GM19452 (cell line): ENCODE results near the gene SEC31B.

Experiments
- ATAC-seq: cut with Tn5 transposase; IDR thresholded peaks from one replicate; pipeline ENCODE4 v1.9.1; 2021; ENCODE audit not compliant: unreplicated experiment

The SEC31B gene, protein sequence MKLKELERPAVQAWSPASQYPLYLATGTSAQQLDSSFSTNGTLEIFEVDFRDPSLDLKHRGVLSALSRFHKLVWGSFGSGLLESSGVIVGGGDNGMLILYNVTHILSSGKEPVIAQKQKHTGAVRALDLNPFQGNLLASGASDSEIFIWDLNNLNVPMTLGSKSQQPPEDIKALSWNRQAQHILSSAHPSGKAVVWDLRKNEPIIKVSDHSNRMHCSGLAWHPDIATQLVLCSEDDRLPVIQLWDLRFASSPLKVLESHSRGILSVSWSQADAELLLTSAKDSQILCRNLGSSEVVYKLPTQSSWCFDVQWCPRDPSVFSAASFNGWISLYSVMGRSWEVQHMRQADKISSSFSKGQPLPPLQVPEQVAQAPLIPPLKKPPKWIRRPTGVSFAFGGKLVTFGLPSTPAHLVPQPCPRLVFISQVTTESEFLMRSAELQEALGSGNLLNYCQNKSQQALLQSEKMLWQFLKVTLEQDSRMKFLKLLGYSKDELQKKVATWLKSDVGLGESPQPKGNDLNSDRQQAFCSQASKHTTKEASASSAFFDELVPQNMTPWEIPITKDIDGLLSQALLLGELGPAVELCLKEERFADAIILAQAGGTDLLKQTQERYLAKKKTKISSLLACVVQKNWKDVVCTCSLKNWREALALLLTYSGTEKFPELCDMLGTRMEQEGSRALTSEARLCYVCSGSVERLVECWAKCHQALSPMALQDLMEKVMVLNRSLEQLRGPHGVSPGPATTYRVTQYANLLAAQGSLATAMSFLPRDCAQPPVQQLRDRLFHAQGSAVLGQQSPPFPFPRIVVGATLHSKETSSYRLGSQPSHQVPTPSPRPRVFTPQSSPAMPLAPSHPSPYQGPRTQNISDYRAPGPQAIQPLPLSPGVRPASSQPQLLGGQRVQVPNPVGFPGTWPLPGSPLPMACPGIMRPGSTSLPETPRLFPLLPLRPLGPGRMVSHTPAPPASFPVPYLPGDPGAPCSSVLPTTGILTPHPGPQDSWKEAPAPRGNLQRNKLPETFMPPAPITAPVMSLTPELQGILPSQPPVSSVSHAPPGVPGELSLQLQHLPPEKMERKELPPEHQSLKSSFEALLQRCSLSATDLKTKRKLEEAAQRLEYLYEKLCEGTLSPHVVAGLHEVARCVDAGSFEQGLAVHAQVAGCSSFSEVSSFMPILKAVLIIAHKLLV

DNA sequence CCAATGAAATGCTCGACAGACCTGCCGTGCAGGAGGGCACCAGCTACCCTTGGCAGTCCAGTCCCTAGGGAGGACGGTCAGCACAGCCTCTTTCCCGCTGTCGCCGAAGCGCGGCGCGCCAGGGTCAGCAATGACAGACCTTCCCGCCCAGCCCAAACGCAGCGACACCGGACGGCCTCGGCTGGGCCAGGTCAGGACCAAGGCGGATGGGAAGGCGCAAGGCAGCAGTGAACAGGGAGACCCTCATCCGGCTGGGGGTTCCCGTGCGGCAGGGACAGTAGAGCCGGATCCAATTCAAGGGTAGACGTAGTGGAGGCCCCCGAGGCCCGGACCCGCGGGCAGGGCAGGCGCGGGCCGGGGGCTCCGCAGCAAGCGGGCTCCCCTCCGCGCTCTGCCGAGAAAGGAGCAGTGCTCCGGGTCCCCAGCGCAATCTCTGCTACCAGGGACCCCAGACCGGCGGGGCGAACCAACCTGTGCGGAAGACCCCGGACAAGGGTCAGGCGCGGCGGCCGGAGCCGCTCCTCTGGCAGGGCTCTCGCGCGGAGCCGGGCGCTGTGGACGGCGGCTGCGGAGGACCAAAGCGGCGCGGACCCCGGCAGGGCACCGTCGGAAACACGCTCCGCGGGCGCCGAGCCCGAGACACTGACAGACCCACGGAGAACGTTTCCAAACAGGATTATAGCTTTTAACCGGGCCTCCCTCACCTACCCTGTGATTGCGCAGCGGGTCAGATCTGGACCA, at the start of gene SEC31B:
TSS of gene SEC31B (minus strand) at position 551 of the 741 bp plus-strand sequence. CDS start 2,909 bp downstream, outside the sequence.
- ATAC-seq, result no peak

DNA sequence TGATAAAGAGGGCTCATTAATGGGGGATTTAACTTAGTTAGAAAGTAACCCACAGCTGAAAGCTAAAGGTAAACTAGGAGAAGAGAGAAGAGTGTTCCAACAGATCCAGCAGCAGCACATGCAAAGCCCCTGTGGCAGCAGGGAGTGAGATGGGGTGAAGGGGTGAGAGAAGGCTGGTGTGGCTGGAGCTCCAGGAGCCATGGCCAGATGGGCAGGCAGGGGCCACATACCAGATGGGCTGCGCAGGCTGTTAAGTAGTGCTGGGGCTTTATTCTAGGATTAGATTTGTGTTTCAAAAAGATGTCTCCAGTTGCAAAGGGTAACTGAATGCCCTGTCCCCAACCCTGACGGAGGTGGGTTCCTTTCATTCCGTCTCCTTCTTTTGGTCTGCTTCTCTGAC, 49.3 kb upstream of the SEC31B start:
- ATAC-seq, result no peak

DNA sequence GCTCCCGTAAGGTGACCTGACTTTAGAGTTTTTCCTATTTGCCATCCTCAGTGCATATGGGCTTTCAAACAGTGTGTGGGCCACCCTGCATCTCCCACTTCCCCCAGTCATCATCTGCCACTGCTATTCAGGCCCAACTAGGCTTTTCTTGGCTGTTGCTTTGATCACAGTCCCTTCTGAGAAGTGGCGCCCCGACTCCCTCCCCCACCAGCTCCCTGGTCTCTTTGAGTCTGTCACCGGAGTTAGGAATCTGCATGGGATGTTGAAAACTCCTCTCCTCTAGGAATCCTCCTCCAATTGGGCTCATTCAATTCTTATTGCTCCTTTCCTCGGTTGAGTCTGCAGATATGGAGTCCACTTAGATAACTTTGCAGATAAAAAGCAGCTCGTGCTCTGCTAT, 48.2 kb upstream of the SEC31B start:
- no peak for ATAC-seq

DNA sequence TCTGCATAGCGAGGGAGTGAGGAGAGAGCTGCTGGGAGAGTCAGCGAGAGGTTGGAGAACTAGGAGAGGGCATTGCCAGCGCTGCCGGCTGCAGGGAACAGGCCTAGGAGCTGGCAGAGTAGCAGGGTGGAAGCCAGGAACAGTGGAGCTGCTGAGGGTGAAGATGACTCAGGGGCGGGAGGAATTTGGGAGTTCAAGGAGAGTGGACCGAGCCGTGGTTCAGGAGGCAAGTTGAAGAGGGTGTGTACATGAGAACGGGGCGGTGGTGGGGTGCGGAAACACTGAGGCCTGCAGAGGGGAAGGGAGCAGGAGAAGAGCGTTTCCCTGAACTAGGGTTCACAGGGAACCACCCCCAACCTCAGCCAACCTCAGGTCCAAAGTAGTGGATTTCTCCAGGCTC, 47.6 kb upstream of the SEC31B start:
- no peak for ATAC-seq

DNA sequence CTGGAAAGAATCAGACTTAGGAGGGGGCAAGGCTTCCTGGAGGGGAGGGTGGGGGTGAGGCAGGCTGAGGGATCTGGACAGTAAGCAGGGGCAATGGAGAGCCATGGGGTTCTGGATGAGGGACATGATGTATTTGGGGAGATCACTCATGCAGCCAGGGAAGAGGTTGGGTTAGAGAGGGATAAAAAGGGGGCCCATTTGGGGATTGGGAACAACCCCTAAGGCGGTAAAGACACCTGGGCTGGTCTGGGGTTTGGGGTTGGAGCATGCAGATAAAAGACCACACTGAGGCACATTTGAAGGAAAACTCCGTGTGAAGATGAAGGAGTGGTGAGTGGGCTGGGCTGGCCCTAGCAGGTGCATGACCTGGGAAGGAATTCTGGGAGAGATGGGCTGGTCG, 46.9 kb upstream of the SEC31B start:
- no peak for ATAC-seq

DNA sequence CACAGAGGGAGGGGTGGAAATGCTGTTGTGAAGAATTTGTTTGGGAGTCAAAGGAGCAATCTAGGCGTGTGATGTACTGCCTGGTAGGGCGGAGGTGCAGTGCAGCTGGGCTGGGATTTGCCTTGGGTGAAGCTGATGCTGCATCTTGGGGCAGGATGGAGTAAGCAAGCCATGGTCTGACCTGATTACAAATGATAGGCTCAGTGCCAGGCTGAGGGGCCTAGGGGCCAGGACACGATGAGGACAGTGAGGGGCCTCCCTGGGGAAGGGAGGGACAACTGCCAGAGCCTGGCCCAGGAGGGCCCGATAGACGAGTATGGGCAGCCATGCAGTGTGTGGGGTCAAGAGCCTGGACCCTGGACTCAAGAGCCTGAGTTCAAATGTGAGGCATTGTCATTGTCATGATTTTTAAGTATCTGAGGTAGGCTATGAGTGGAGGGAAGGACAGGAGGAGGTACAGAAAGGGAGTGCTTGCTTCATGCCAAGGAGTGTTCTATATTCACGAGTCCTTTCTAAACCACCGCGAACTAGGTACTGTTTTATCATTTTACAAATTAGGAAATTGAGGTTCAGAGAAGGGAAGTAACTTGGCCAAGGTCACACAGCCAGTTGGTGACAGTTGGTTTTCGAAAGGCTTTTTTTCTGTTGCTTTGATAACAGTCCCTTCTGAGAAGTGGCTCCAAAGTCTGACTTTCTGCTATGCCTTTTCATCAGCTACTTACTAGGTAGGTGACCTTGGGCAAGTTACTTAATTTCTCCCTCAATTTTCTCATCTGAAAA, 45.7 kb upstream of the SEC31B start:
- no peak for ATAC-seq

DNA sequence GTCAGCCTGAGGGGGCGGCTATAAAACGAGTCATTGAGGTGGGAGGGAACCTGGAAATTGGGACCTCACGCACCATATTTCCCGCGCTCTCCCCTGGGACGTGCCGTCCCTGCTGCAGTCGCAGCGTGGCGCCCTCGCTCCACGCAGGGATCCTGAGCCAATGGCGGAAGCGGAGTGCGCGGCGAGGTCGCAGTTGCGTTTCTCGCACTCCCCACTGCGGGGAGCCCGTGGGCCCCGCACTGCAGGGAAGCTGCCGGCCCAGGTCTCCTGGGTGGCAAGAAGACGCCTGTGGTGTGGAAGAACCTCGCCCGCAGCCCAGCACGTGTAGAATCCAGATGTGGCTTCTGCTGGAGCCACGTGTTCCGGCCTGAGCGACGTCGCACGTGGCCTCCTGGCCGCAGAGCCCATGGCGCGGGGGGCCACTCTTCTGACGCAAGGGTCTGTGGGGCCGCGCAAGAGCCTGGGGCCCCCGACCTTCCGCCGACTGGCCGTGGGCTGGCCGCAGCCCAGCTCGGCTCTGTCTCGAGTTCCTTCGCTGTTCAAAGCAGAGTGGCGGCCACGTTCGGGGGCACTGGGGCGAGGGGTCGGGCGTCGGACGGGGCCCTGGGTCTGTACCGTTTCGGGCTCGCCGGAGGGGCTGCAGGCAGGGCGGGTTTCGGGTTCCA, 42.5 kb upstream of the SEC31B start:
- ATAC-seq, result peak; percentile 80

DNA sequence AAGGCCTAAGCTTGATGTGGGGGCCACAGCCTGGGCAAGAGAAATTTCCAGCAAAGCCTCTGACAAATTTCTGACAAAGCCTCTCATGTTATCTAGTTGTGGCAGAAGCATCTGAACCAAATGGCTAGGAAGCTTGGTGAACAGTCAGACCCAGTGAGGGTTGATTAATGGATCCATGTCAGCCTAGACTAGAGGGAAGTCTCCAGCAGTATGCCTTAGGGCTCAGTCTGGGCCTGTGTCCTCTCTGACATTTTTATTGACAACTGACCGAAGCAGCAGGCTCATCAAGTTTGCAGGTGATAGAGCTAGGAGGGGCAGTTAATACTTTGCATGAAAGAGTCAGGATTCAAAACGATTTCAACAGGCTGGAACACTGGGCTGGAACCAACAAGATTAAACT, 41.3 kb upstream of the SEC31B start:
- no peak for ATAC-seq

DNA sequence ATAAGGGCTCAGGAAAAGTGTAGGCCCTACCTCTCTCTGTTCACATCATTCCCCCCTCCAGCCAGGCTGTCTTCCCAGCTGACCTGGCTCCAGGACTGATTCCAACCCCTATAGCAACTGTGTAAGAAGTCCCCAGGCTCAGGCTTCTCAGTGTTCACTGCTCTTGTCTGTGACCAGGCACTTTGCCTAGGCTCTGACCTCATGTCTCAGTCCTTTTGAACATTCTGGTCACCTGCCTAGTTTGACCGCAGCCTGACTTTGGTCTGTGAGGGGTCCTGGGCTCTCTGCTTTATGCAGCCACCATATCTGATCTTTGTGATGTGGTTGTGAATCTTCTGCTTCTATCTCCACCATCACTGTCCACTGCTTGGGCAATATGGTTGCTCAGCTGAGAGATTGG, 40.6 kb upstream of the SEC31B start:
- ATAC-seq, result no peak

DNA sequence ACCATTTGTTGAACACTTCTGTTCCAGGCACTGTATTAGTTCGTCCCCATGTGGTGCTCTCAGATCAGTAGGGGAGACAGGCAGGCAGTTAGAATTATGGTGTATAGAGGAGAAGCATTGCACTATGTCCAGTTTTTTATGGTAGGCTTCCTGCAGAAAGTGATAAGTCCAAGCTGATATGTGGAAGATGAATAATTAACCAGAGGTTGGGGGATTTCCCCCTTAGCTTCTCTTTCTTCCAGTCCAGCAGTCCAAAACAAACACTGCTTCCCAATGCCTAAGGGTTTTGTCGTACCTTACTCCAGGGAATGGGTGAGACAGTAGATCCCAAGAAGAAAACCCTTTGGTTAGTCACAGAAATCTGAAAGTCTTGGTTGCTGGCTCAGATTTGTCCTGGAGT, 35.2 kb upstream of the SEC31B start:
- no peak for ATAC-seq

DNA sequence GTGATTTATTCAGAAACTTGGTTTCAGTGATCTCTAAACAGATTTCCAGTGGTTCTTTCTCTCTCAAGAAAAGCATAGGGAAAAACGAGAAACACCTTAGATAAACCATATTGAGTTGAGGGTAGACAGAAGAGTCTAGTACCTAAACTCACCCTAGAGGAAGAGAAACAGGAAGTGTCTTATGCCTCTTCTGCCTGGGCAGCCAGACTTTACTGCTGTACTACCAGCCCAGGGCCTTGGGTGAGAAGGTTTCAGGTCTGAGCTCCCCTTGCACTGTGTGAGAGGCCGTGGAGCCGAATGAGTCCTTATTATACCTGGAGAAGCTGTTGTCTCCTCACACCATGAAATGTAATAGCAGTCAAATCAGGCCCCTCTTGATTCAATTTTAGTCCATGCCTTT, 34.3 kb upstream of the SEC31B start:
- no peak for ATAC-seq

DNA sequence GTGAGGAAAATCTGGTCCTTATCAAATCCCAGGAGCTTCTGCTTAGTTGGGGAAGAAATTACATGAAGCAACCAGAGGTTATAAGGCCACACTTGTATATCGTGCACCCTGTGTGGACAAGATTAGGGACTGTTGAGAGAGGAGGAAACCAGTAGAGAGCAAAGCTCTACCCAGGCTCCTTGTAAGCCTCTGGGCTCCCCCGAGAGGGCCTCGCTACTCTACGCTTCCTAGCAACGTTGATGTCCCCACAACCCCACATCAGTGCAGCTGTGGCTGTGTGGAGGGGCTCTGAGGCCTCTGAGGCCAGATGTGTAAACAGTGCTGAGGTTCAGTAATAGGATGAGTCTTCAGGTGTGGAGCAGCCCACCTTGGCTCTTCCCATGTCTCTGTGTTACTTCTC, 32.1 kb upstream of the SEC31B start:
- ATAC-seq, result no peak

DNA sequence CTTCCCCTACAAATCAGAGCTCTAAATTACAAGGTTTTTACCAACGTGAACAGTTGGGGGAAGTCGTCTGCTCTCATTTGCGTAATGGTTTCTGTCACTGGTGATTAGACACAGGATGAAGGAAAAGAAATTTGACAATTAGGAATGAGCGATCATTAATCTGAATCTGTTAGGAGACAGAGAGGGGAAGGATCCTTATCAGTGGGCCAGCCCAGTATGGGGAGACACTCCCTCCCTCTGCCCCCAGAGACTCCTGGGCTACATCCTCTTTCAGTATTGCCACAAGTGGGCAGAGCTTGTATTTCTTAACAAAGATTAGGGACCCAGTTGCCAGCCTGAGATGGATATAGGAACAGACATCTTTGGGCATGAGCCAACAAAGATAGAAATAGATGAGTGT, 31.5 kb upstream of the SEC31B start:
- ATAC-seq, result no peak

DNA sequence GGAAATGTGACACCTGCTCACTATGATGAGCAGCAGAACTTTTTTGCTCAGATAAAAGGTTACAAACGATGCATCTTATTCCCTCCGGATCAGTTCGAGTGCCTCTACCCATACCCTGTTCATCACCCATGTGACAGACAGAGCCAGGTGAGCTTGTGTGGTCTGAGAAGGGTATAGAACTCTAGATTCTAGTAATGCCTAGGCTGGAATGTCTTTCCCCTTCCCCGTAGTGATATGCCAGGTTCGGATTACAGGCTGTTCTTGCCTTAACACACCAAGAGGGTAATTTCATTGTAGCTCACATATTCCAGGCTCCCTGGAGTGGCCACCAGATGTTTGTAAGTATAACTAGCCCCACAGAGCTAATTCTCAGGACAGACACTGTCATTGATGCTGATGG, 25.3 kb upstream of the SEC31B start:
- no peak for ATAC-seq

DNA sequence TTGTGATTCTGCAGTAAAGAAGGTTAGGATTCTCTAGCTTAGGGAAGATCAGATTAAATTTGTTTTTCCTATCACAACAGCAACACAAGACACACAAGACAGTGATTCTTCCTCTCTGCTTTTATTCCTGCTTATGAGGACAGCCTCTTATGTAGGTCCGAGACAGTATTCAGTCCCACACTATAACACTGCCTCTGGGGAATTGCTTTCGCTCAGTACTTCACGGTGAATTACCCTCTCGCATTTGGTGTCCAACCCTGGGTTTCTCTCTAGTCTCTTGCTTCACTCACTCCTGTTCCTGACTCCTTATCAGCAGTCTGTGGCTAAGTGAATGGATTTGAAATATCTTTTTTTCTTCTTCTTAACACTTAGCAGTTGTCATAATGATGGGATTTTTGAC, 17.8 kb upstream of the SEC31B start:
- no peak for ATAC-seq

DNA sequence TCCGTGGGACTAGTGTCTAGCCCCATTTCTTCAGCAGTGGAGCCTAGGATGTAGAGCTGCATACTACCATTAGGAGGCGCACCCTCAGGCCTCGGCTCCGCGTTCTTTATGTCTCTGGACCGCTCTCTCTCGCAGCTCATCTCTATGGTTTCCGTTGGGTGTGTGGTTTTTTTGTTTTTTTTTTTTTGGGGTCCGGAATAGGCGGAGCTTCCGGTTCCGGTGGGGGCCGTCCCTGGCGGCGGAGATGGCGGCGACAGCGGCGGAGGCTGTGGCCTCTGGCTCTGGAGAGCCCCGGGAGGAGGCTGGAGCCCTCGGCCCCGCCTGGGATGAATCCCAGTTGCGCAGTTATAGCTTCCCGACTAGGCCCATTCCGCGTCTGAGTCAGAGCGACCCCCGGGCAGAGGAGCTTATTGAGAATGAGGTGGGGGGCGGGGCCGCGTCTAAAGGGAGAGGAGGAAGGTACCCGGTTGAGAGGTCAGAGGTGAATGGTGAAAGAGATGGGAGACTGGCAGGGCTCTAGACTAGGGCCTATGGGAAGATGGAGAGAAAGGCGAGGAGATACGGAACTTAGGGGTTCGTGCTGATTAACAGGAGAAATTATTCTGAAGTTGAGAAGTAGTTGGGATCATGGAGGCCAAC, 16.2 kb upstream of the SEC31B start, which contains the start of gene HIF1AN:
TSS of gene HIF1AN (plus strand) at position 229 of the 639 bp plus-strand sequence. CDS start at position 245, 16 bp downstream.
- peak; percentile 94 for ATAC-seq

DNA sequence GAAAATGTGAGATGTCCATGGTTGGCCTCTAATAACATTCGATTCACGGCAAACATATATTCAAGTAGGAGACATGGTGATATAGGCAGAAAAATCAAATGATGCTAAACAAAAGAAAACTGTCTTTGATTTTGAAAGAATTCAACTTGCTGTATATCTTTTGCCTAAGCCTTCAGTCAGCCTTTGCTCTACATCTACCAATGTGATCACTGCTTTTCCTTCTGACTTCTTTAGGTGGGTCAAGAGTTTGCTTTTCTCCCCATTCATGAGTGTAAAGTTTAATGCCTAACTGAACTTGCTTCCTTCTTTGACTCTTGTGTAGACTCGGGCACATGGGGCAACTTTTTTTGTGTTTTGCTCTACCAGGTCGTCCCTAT, 15.7 kb upstream of the SEC31B start:
- peak; percentile 2 for ATAC-seq

DNA sequence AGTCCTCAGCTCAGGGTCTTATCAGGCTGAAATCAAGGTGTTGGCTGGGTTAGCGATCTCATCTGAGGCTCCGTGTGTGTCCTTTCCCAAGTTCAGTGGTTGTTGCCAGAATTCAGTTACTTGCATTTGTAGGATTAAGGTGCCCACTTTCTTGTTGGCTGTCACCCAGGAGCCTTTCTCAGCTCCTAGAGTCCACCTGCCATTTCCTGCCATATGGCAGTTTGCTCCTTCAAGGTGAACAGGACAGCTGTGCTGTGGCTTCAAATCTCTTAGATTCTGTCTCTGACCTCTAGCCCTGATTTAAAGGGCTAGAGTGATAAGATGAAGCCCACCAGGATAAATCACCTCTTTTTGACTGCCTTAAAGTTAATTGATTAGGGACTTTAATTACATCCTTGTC, 15.1 kb upstream of the SEC31B start:
- ATAC-seq, result no peak

DNA sequence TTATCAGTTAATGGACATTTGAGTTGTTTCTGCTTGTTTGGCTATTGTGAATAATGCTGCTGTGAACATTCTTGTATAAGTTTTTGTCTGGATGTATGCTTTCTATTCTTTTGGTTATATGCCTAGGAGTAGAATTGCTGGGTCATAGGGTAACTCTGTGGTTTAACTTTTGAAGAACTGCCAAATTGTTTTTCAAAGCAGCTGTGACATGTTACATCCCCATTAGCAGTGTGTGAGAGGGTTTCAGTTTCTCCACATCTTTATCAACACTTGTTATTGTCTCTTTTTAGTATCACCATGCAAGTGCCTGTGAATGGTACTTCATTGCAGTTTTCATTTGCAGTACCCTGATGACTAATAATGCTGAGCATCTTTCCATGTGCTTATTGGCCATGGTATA, 12.1 kb upstream of the SEC31B start:
- ATAC-seq, result no peak
